ENCODE results near the gene COBL.

DNA sequence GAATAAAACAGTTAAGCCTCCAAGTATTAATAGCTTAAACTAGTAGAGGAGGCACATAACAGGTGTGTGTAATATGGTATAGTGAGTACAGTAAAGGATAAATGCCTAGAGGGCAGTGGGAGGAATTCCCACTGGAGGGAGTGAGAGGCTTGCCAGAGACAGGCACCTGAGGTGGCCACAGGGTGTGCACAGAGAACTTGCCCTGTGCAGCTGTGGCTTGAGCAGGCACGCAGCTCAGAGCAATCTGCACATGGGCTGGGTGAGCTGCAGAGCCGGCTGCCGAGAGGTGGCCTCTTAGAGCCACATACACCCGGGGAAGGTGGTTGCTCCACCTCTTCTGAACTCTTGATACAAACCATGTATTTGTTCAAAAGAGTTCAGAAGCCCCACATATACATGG, 237.1 kb downstream of the COBL start:
- TF ChIP-seq, protein P1, sequence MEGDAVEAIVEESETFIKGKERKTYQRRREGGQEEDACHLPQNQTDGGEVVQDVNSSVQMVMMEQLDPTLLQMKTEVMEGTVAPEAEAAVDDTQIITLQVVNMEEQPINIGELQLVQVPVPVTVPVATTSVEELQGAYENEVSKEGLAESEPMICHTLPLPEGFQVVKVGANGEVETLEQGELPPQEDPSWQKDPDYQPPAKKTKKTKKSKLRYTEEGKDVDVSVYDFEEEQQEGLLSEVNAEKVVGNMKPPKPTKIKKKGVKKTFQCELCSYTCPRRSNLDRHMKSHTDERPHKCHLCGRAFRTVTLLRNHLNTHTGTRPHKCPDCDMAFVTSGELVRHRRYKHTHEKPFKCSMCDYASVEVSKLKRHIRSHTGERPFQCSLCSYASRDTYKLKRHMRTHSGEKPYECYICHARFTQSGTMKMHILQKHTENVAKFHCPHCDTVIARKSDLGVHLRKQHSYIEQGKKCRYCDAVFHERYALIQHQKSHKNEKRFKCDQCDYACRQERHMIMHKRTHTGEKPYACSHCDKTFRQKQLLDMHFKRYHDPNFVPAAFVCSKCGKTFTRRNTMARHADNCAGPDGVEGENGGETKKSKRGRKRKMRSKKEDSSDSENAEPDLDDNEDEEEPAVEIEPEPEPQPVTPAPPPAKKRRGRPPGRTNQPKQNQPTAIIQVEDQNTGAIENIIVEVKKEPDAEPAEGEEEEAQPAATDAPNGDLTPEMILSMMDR (IDR thresholded peaks at IDR 0.05): no peak
- TF ChIP-seq POLR2A (IDR thresholded peaks at IDR 0.05) (no peak), POLR2AphosphoS5 (IDR thresholded peaks at IDR 0.05) (no peak)
